ENCODE results near the gene ALDH1B1.

Gene ALDH1B1

GRCh38 chr9:38392235-38393127, at the start of gene ALDH1B1:
ALDH1B1 (plus strand) TSS chr9:38392702; CDS start chr9:38395749, 3,047 bp downstream.
- DNase-seq: peak; percentile 91

GRCh38 chr9:38343037-38343436, 49.5 kb upstream of the ALDH1B1 start:
- no peak for DNase-seq

GRCh38 chr9:38343552-38343951, 49.0 kb upstream of the ALDH1B1 start:
- DNase-seq: no peak

- no peak for DNase-seq
Measured at GRCh38 chr9:38344566-38345324, 47.8 kb upstream of the ALDH1B1 start.

GRCh38 chr9:38345851-38346755, 46.4 kb upstream of the ALDH1B1 start:
- no peak for DNase-seq

- DNase-seq: no peak
Measured at GRCh38 chr9:38346811-38347210, 45.7 kb upstream of the ALDH1B1 start.

- DNase-seq: no peak
Measured at GRCh38 chr9:38347271-38347671, 45.2 kb upstream of the ALDH1B1 start.

- DNase-seq: no peak
Measured at GRCh38 chr9:38347946-38348345, 44.6 kb upstream of the ALDH1B1 start.

- no peak for DNase-seq
Measured at GRCh38 chr9:38350529-38350928, 42.0 kb upstream of the ALDH1B1 start.

- DNase-seq: no peak
Measured at GRCh38 chr9:38352530-38353328, 39.8 kb upstream of the ALDH1B1 start.

GRCh38 chr9:38355115-38355514, 37.4 kb upstream of the ALDH1B1 start:
- no peak for DNase-seq

GRCh38 chr9:38355517-38356120, 36.9 kb upstream of the ALDH1B1 start:
- no peak for DNase-seq

- no peak for DNase-seq
Measured at GRCh38 chr9:38356851-38357250, 35.7 kb upstream of the ALDH1B1 start.

- DNase-seq: no peak
Measured at GRCh38 chr9:38357350-38358114, 35.0 kb upstream of the ALDH1B1 start.

GRCh38 chr9:38358390-38359296, 33.9 kb upstream of the ALDH1B1 start:
- no peak for DNase-seq

- DNase-seq: no peak
Measured at GRCh38 chr9:38359297-38359653, 33.2 kb upstream of the ALDH1B1 start.

GRCh38 chr9:38359689-38360385, 32.7 kb upstream of the ALDH1B1 start:
- DNase-seq: no peak

- DNase-seq: no peak
Measured at GRCh38 chr9:38360839-38361472, 31.5 kb upstream of the ALDH1B1 start.

- DNase-seq: no peak
Measured at GRCh38 chr9:38361473-38361850, 31.0 kb upstream of the ALDH1B1 start.

All from activated CD4-positive, alpha-beta T cell treated with anti-CD3 and anti-CD28 coated beads, Interleukin-10, Interleukin-2, amounts not matched to agents 100 ng/mL and 50 ng/mL, durations not matched to agents 16 hours and 8 hours (primary cell).